HG02981 (cell line): Measurements from ENCODE around the gene SMCHD1.

Experiments
- ATAC-seq: cut with Tn5 transposase; IDR thresholded peaks from one replicate; pipeline ENCODE4 v1.9.1; 2021; ENCODE audit warnings: mild to moderate bottlenecking, moderate library complexity; ENCODE audit not compliant: unreplicated experiment

SMCHD1 gene

GRCh38 chr18:2655178-2655953 lies at the start of gene SMCHD1:
Gene SMCHD1 (plus strand): TSS chr18:2655726. CDS start chr18:2656076, 350 bp downstream.
- ATAC-seq, result peak; percentile 72

GRCh38 chr18:2606335-2606734 lies 49.2 kb upstream of the SMCHD1 start:
- no peak for ATAC-seq

DNA sequence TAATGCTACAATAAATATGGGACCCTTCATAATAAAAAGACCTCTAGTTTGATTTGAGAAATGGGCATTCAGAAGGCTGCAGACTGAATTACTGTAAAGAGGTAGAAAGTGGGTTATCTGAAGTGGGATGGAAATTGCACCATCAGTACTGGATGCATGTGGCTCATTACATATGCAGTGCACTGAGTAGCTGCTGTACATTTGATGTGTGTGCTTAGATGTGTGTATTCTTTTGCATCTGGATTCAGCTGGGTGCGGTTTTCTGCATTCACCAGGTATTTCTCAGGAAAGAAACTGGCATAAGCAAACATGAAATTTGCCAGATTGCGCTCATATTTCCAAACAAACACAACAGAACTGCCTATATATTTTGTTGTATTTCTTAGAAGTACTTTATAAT lies 45.9 kb upstream of the SMCHD1 start:
- ATAC-seq, result no peak

DNA sequence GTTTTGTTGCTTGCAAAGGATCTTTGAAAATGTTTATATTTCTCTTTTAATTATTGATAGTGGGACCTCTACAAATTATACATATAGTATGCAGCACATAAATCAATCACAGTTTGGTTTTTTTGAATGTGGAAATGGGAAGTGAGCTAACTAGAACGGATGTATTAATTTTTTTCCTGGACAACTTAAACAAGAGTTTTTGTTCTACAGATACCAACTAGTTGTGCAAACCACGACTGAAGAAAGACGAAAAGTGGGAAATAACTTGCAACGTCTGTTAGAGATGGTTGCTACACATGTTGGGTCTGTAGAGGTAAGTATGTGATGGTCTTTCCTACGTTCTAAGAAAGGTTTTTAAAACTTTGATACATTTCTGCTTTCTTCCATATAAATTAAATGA lies 45.0 kb upstream of the SMCHD1 start:
- no peak for ATAC-seq

DNA sequence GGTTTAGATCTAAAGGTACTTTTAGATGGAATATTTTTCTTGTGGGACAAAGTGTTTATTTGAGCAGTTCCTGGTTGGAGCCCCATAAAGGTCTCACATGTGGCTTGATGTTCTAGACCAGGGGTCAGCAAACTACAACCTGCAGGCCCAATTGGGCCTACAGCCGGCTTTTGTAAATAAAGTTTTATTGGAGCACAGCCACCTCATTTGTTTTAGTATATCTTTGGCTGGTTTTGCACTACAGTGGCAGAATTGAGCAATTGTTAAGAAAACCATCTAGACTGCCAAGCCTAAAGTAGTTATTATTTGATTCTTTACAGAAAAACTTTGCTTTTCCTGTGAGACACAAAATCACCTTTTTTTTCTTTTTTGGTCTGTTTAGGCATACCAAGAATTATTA lies 42.5 kb upstream of the SMCHD1 start:
- ATAC-seq, result no peak

DNA sequence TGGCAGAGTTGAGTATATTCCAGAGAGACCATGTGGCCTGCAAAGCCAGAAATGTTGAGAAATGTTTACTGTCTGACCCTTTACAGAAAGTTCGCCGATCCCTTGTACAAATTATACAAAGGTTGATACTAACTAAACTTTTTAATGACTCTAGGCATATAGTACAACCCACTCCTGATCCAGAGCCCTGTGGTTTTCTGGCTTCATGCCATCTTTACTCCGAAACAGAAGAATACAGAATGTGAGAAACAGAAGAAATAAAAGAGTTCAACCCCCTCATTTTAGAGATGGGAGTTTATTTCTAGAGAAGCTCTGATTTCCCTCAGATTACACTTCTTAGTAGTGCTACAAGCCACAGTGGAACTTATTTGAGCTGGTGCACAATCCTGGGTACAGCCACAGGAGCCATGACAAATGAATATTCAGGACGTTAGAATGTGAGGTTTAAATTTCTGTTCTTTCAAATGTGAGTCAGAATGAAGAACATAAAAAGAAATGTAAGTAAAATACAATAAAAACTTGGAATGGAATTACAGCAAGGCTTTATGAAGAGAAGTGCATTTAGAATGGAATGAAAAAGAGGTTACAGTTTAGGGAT lies 38.0 kb upstream of the SMCHD1 start:
- no peak for ATAC-seq

GRCh38 chr18:2618009-2618408 lies 37.5 kb upstream of the SMCHD1 start:
- no peak for ATAC-seq

- ATAC-seq, result no peak
These were observed 30.3 kb upstream of the SMCHD1 start for GRCh38 chr18:2625217-2625616.

GRCh38 chr18:2627821-2628276 lies 27.7 kb upstream of the SMCHD1 start:
- ATAC-seq, result peak; percentile 56

DNA sequence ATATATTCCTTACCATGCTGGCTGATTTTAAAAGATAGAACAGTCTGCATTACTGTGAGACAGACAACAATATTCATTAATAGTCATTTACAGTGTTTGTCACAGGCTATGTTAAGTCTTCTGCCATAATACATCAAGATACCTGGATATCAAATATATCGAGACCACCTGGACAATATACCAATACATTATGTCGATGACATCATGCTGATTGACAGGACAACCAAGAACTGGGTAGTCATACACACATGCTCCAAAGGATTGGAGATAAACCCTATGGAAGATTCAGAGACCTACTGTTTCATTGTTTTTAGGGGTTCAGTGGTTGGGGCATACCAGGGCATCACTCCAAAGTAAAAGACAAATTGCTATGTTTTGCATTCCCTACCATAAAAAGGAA lies 26.5 kb upstream of the SMCHD1 start:
- ATAC-seq, result no peak

DNA sequence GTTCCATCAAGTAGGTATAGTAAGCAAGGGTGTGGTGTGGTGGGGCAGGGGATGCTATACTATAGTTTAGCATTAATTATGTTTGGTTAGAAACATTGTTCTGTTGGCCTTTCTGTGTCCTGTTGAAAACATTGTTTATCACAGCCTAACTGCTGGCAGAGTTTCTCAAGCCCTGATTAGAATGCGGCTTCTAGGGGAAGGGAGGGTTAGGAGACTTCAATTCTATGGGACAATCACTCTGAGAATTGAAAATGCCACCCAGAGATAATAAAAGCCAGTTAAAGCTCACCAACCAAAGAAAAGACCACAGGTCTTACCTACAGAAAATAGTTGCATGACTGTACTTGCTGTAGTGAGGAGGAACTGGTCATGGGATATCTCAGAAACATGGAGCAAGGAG lies 19.9 kb upstream of the SMCHD1 start:
- ATAC-seq, result no peak

- ATAC-seq, result peak; percentile 21
These were observed 19.3 kb upstream of the SMCHD1 start for GRCh38 chr18:2636126-2636631.

DNA sequence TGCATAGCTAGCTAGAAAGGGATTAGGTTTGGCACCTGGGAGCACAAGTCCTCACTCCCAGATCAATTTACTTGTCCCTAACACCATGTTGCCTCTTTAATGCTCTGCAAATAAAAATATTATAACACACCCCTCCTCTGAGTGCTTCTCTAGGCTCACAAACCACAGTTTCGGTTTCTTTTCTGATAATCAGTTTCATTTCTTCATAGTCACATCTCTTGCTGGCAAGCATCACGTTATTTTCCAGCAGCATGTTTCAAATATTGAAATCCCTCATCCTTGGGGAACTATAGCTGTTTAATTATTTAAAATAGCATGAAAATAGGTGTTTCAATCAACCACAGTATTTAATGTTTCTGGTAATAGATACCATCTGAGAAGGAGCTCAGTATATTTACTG lies 13.9 kb upstream of the SMCHD1 start:
- ATAC-seq, result peak; percentile 72

GRCh38 chr18:2642771-2643170 lies 12.8 kb upstream of the SMCHD1 start:
- no peak for ATAC-seq

DNA sequence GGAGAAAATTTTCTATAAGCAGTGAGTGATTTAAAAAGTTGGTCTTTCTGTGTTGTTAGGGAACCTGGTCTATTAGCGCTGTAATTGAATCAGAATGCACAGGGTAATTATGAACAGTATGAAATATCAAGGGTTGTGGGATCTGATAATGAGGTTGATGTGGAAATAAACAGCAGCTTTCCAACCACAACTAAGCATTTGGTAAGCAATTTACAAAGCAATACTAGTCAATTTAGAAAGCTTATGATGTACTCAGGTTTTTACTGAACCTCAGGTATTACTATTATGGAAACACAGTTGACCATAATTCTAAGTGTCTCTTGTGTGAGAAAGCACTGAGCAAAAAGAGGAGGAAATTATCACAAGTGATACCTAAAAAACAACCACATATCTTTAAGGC lies 11.0 kb upstream of the SMCHD1 start:
- ATAC-seq, result no peak

GRCh38 chr18:2651981-2652380 lies 3.5 kb upstream of the SMCHD1 start:
- ATAC-seq, result no peak

- no peak for ATAC-seq
These were observed 2.1 kb upstream of the SMCHD1 start for GRCh38 chr18:2653467-2653866.

DNA sequence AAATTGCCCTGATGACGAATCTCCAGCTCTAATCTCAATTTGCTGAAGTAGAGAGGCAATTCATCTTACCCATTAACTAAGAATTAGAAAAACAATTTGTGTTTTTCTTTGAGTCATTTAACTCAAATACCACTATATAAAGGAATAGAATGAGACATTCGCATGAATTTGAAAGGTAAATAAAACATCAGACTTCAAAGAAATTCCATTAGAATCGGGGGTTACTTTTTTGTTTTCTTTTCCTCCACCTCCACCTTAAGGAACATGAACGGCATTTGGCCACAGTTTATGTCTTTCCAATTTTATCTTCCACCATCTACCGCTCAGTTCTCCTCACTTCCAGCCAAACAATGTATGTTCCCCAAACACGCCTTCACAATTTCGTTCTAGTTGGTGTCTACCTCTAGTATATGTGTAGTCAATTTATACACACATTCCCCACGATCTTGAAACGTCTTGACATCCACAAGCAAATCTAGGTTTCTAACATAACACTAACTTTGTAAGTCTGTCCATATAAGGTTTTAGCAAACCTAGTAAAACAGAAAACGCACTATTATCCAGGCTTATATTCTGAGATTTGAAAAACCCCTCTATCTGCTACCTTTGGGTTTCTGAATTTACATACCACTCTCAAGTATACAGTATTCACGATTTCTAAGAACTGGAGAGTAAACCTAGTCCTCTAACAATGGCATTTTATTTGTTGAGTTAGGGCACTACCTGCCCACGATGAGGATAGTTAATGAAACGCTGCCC lies 1.2 kb upstream of the SMCHD1 start:
- ATAC-seq, result no peak

- ATAC-seq, result peak; percentile 34
These were observed 673 bp upstream of the SMCHD1 start for GRCh38 chr18:2654928-2655177.

- ATAC-seq, result peak; percentile 21
These were observed 369 bp downstream of the SMCHD1 start for GRCh38 chr18:2655954-2656236.

- peak; percentile 8 for ATAC-seq
These were observed 883 bp downstream of the SMCHD1 start for GRCh38 chr18:2656237-2656980.
